HCT116 (cell line): ENCODE measurements around the gene ATF6B. TPM values are rescaled to one million over a fixed set of nuclear protein-coding genes. Genes with fewer than 3 reads are reported as not detected.
A peak's percentile ranks its signal among the peaks of the same experiment; 100 is the strongest.

Experiments
- ATAC-seq: fragments of 200-7000 bp; cut with Tn5 transposase; 2 replicates; pipeline ENCODE4 v1.9.1; 2020; ENCODE audit warnings: mild to moderate bottlenecking, moderate library complexity
- BruUV-seq: library from RNA; stranded (reverse); fragments of 400-500 nt; replicated peaks from 2 replicates; lab custom pipeline; 2021; lab: Mats Ljungman, UMichigan
- CTCF ChIA-PET: fragments of 300-600 bp; sonication (Branson Sonifier 250); formaldehyde crosslinking; loops from one replicate; lab custom pipeline; 2021; ENCODE audit warnings: antibody characterized with exemption; lab: Charles Lee
- POLR2A ChIA-PET: fragments of 300-600, 350-600 bp; sonication (Branson Sonifier 250); formaldehyde crosslinking; loops from one replicate; lab custom pipeline; 2021; ENCODE audit warnings: antibody characterized with exemption; lab: Charles Lee
- RAD21 ChIA-PET, 2 experiments: fragments of 300-600 bp; sonication (Branson Sonifier 250); formaldehyde crosslinking; loops; one replicate each; lab custom pipeline; 2023; ENCODE audit warnings: low total read pairs in 2 of 2; ENCODE audit not compliant: uncharacterized antibody in 2 of 2, unreplicated experiment in 2 of 2, low non-redundant PET in 1 of 2; lab: Charles Lee
- DNase-seq: peaks from one replicate; pipeline ENCODE4 v3.0.0-alpha.2; 2010; ENCODE audit warnings: low read depth, low spot score
- H2AFZ ChIP-seq: fragments of 200-600 bp; shearing (Covaris generic), sonication (generic); 2 replicates; pipeline ENCODE4 v1.6.1; 2017; ENCODE audit warnings: low read depth, mixed run types, mixed read lengths, antibody characterized with exemption, low read length; ENCODE audit not compliant: poor library complexity, severe bottlenecking
- H3K27ac ChIP-seq: 2 replicates; pipeline ENCODE4 v1.5.1; 2012; ENCODE audit warnings: low read depth, low read length
- H3K27me3 ChIP-seq: fragments of 200-600 bp; sonication (generic); 2 replicates; pipeline ENCODE4 v1.6.1; 2016; ENCODE audit warnings: mixed run types, low read length, mixed read lengths; ENCODE audit not compliant: insufficient read depth
- H3K36me3 ChIP-seq, 2 experiments: fragments of 200-500 bp in 1 of 2; fragments of 200-600 bp in 1 of 2; sonication (Bioruptor generic) in 1 of 2; sonication (generic) in 1 of 2; 2 replicates each; pipeline versions ENCODE4 v1.5.1 to v1.6.1; 2014 to 2016; ENCODE audit warnings: low read length in 2 of 2, inconsistent platforms in 1 of 2, mixed read lengths in 1 of 2, mixed run types in 1 of 2; ENCODE audit not compliant: insufficient read depth in 2 of 2, control insufficient read depth in 1 of 2
- H3K4me1 ChIP-seq, 2 experiments: fragments of 200-600 bp in 1 of 2; sonication (generic) in 1 of 2; 2 replicates each; pipeline versions ENCODE4 v1.5.1 to v1.6.1; 2012 to 2017; ENCODE audit warnings: low read length in 2 of 2, inconsistent platforms in 1 of 2, mild to moderate bottlenecking in 1 of 2, mixed read lengths in 1 of 2, mixed run types in 1 of 2, moderate library complexity in 1 of 2; ENCODE audit not compliant: insufficient read depth in 2 of 2, control insufficient read depth in 1 of 2
- H3K4me2 ChIP-seq: fragments of 200-600 bp; sonication (generic); 2 replicates; pipeline ENCODE4 v1.6.1; 2017; ENCODE audit warnings: mixed run types, low read length, mixed read lengths
- H3K4me3 ChIP-seq, 2 experiments: fragments of 200-600 bp in 1 of 2; sonication (generic) in 1 of 2; replicated peaks in 1 of 2; 2 replicates each; pipeline ENCODE4 v1.5.1; 2011 to 2016; ENCODE audit warnings: low read length in 2 of 2, control low read depth in 1 of 2, low read depth in 1 of 2, mild to moderate bottlenecking in 1 of 2, mixed read lengths in 1 of 2, mixed run types in 1 of 2
- H3K79me2 ChIP-seq: fragments of 200-600 bp; sonication (generic); 2 replicates; pipeline ENCODE4 v1.6.1; 2017; ENCODE audit warnings: mild to moderate bottlenecking, mixed run types, low read length, moderate library complexity, mixed read lengths; ENCODE audit not compliant: insufficient read depth
- H3K9ac ChIP-seq: fragments of 200-600 bp; sonication (generic); 2 replicates; pipeline ENCODE4 v1.6.1; 2016; ENCODE audit warnings: low read length, mixed read lengths
- H3K9me2 ChIP-seq: fragments of 200-600 bp; sonication (generic), shearing (Covaris generic); 2 replicates; pipeline ENCODE4 v1.6.1; 2017; ENCODE audit warnings: mixed run types, mild to moderate bottlenecking, moderate library complexity; ENCODE audit not compliant: insufficient read depth
- H3K9me3 ChIP-seq, 2 experiments: fragments of 200-500 bp in 1 of 2; fragments of 200-600 bp in 1 of 2; sonication (Bioruptor generic) in 1 of 2; sonication (generic) in 1 of 2; 2 replicates each; pipeline ENCODE4 v1.6.1; 2014 to 2017; ENCODE audit warnings: low read length in 2 of 2, mixed read lengths in 2 of 2, inconsistent platforms in 1 of 2, low read depth in 1 of 2, mild to moderate bottlenecking in 1 of 2, mixed run types in 1 of 2, moderate library complexity in 1 of 2; ENCODE audit not compliant: control insufficient read depth in 1 of 2, insufficient read depth in 1 of 2
- H4K20me1 ChIP-seq: fragments of 200-600 bp; sonication (generic), shearing (Covaris generic); 2 replicates; pipeline ENCODE4 v1.6.1; 2017; ENCODE audit warnings: mixed run types, mild to moderate bottlenecking, moderate library complexity; ENCODE audit not compliant: insufficient read depth
- EGR1 ChIP-seq: IDR thresholded peaks from 2 replicates; pipeline ENCODE4 v1.6.1; 2012; ENCODE audit warnings: low read depth
- EZH2phosphoT487 ChIP-seq: fragments of 200-600 bp; IDR thresholded peaks from 2 replicates; pipeline ENCODE4 v1.6.1; 2018; ENCODE audit warnings: antibody characterized with exemption, borderline replicate concordance
- JUND ChIP-seq: IDR thresholded peaks from 2 replicates; pipeline ENCODE4 v1.6.1; 2012
- MAX ChIP-seq: IDR thresholded peaks from 2 replicates; pipeline ENCODE4 v1.6.1; 2012
- POLR2A ChIP-seq: IDR thresholded peaks from 2 replicates; pipeline ENCODE4 v1.7.0; 2011; ENCODE audit warnings: borderline replicate concordance; ENCODE audit not compliant: insufficient read depth, insufficient read length; ENCODE audit errors: extremely low read depth
- POLR2AphosphoS5 ChIP-seq: IDR thresholded peaks from 2 replicates; pipeline ENCODE4 v1.6.1; 2011; ENCODE audit warnings: mild to moderate bottlenecking, low read depth, low read length, moderate library complexity
- SP1 ChIP-seq: IDR thresholded peaks from 2 replicates; pipeline ENCODE4 v1.6.1; 2012; ENCODE audit warnings: low read depth
- intact Hi-C: fragments of 100-400 bp; cut with micrococcal nuclease; formaldehyde crosslinking; loops from 2 replicates; pipeline ENCODE4 v1.10.0; 2022
- total RNA-seq: library from RNA; stranded (reverse); gene quantifications from one replicate; pipeline ENCODE4 v1.2.1, GENCODE V29; 2021; ENCODE audit not compliant: unreplicated experiment

ATF6B gene
- total RNA-seq, 1 experiment from 2014 or later: 63.9 TPM

GRCh38 chr6:32153564-32154513, 25.8 kb upstream of the ATF6B start, which contains the start of gene PPT2 (continued):
- peak; percentile 89 for TF ChIP-seq SP1
- TF ChIP-seq EGR1: 0 out of 2 replicates have a peak, but pooled peaks have one; percentile 39
- TF ChIP-seq POLR2AphosphoS5: peak; percentile 78

GRCh38 chr6:32152769-32153563, 24.9 kb upstream of the ATF6B start:
- ChIA-PET CTCF (interaction anchor here (0.5 kb wide), 1 partner anchor 36 kb away, joined by 3 read pairs; no protein-coding TSS in a partner anchor), POLR2A (interaction anchor here (0.9 to 1.1 kb wide), 2 partner anchors 25 kb away, joined by 3 read pairs; partner anchors contain the start of gene ATF6B), RAD21 (interaction anchor here in 1 of 2 experiments (0.7 kb wide), 1 partner anchor 43 kb away, joined by 4 read pairs; no protein-coding TSS in a partner anchor)
- DNase-seq: no peak
- Histone ChIP-seq H2AFZ (no peak overlapping the region), H3K27ac (peak overlapping the region; percentile 98), H3K36me3 (peaks cover 5 to 12% of the 10 kb centered on the region in 2 experiments; a peak in 3 of 4 replicates), H3K9ac (peak overlapping the region; percentile 93), H3K9me2 (no peaks in the 10 kb centered on the region), H3K4me2 (peak overlapping the region; percentile 95), H3K4me3 (peak overlapping the region; percentile 93 to 95), H4K20me1 (no peaks in the 10 kb centered on the region), H3K4me1 (peaks cover 12 to 25% of the 10 kb centered on the region in 2 experiments), H3K9me3 (no peaks in the 10 kb centered on the region), H3K79me2 (peaks cover 16% of the 10 kb centered on the region), H3K27me3 (no peaks in the 10 kb centered on the region)
- BruUV-seq: TSS peak; percentile 67
- intact Hi-C loops: no loop called here
- peak; percentile 5 for TF ChIP-seq POLR2A
- TF ChIP-seq MAX: no peak
- TF ChIP-seq JUND: no peak
- TF ChIP-seq EZH2phosphoT487: no peak
- peak; percentile 37 for ATAC-seq
